ENCODE data around the gene PAM16. TPM values are rescaled to one million over a fixed set of nuclear protein-coding genes. Genes with fewer than 3 reads are reported as not detected.
A peak's percentile ranks its signal among the peaks of the same experiment; 100 is the strongest.
"Not testable (repeated sequence)": the region's sequence is repeated elsewhere in the genome, so short reads cannot be mapped to it uniquely, and the experiment has no call there.

Gene PAM16
- total RNA-seq, 1 donor from 2014 or later: 36.2 TPM

DNA sequence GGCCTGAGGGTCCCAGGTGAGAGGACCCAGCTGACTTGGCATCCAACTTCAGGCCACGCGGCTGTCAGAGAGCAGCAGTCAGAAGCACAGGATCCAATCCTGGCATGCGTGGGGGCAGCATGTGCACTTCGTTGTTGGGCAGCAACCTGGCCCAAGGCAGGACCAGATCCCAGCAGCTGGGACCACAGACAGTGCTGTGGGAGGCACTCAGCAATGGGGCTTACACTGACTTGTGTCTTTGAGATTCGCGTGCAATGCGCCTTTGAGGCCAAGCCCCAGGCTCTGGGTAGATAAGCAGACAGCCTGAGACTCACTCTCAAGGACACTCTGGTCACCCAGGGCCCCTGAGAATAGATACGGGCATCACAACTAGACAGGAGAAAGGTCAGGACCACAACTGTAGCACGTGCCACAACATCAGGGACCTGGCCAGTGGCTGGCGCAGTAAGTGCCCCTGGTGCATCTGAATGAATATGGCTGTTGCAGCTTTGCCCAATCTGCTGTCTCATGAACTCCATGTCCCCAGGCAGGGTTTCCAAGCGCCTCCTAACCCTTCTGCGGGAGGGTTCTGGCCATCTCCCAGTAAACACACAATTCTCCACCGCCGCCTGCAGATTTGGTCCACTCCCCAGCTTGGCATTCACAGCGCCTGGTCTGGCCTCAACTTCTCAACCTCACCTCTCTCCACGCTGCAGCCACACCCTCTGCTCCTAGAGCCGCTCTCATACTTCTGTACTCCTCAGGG, 3.2 kb downstream of the PAM16 start:
- no peak for DNase-seq (ENCODE audit: low read depth, low spot score)
- peaks cover 10% of the 10 kb centered on the region for H3K27me3 Mint-ChIP-seq (ENCODE audit: low read depth)
- H3K27ac Mint-ChIP-seq (ENCODE audit: unreplicated experiment): peak overlapping the region; percentile 51
- TF ChIP-seq, protein P1, sequence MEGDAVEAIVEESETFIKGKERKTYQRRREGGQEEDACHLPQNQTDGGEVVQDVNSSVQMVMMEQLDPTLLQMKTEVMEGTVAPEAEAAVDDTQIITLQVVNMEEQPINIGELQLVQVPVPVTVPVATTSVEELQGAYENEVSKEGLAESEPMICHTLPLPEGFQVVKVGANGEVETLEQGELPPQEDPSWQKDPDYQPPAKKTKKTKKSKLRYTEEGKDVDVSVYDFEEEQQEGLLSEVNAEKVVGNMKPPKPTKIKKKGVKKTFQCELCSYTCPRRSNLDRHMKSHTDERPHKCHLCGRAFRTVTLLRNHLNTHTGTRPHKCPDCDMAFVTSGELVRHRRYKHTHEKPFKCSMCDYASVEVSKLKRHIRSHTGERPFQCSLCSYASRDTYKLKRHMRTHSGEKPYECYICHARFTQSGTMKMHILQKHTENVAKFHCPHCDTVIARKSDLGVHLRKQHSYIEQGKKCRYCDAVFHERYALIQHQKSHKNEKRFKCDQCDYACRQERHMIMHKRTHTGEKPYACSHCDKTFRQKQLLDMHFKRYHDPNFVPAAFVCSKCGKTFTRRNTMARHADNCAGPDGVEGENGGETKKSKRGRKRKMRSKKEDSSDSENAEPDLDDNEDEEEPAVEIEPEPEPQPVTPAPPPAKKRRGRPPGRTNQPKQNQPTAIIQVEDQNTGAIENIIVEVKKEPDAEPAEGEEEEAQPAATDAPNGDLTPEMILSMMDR (conservative IDR thresholded peaks at IDR 0.05): no peak
- no peaks in the 10 kb centered on the region for H3K9me3 Mint-ChIP-seq
- H3K4me1 Mint-ChIP-seq: peaks cover 30% of the 10 kb centered on the region
- peak overlapping the region; percentile 76 for H3K4me3 Mint-ChIP-seq
- H3K36me3 Mint-ChIP-seq (ENCODE audit: low read depth): peaks cover 8% of the 10 kb centered on the region

DNA sequence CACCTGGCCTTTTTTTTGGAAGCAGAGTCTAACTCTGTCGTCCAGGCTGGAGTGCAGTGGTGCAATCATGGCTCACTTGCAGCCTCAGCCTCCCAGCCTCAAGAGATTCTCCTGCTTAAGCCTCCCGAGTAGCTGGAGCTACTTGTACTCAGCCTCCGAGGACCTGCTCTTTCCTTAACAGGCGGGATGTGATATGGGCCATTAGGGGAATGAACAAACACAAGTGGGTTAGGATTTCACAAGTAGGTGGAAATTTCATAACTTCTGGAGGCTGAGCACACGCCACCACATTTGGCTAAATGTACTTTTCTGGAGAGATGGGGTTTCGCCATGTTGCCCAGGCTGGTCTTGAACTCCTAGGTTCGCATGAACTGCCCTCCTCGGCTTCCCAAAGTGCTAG, 4.1 kb downstream of the PAM16 start:
- peak overlapping the region; percentile 55 for H3K4me3 Mint-ChIP-seq
- no peak for DNase-seq (ENCODE audit: low read depth, low spot score)

DNA sequence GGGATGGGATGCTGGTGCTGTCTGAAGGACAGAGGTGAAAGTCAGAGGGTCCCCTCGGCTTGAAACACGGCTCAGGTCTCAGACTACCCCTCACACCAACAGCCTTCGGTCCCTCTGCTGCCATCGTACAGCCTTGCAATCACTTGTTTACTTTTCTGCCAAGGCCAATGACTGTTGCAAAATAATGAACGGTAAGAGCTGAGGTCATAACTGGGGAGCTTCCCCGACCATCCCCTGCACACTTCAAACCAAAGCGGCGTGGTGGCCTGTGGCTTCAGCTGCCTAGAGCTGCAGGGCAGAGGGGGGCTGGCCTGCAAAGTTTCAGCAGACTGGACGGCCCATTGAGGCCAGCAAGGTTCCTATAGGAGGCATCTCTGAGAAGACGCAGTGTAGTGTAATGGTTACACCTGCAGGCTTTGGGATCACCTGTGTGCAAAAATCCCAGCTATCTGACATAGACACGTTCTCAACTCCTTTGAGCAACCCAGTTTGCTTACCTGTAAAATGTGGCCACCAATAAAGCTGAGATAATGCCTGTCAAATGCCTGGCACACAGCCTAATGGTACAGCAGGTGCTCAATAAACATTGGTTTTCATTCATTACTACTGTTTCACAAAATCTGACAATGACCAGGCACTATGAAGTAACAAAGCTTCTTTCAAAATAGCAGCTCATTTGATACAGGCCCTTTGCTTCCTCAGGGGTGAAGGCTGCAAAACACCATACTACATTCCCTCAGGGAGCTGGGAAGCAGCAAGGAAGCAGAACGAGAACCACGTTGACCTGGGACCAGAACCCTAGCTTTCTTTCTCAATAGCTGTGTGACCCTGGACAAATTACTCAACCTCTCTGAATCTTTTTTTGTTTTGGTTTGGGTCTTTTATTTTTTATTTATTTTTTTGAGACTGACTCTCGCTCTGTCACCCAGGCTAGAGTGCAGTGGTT, 5.0 kb downstream of the PAM16 start:
- Mint-ChIP-seq H3K4me1 (peaks cover 22% of the 10 kb centered on the region), H3K9me3 (no peaks in the 10 kb centered on the region), H3K4me3 (peak overlapping the region; percentile 38), H3K27me3 (ENCODE audit: low read depth) (peaks cover 10% of the 10 kb centered on the region), H3K36me3 (ENCODE audit: low read depth) (peaks cover 8% of the 10 kb centered on the region), H3K27ac (ENCODE audit: unreplicated experiment) (no peak overlapping the region)
- TF ChIP-seq, protein P1 (conservative IDR thresholded peaks at IDR 0.05): no peak
- no peak for DNase-seq (ENCODE audit: low read depth, low spot score)

More for the DNA sequence above, 4.1 kb downstream of the PAM16 start:
- no peaks in the 10 kb centered on the region for H3K9me3 Mint-ChIP-seq
- H3K4me1 Mint-ChIP-seq: peaks cover 30% of the 10 kb centered on the region
- H3K27ac Mint-ChIP-seq (ENCODE audit: unreplicated experiment): peak overlapping the region; percentile 89
- H3K27me3 Mint-ChIP-seq (ENCODE audit: low read depth): peaks cover 10% of the 10 kb centered on the region
- TF ChIP-seq, protein P1 (conservative IDR thresholded peaks at IDR 0.05): no peak
- H3K36me3 Mint-ChIP-seq (ENCODE audit: low read depth): peaks cover 8% of the 10 kb centered on the region

DNA sequence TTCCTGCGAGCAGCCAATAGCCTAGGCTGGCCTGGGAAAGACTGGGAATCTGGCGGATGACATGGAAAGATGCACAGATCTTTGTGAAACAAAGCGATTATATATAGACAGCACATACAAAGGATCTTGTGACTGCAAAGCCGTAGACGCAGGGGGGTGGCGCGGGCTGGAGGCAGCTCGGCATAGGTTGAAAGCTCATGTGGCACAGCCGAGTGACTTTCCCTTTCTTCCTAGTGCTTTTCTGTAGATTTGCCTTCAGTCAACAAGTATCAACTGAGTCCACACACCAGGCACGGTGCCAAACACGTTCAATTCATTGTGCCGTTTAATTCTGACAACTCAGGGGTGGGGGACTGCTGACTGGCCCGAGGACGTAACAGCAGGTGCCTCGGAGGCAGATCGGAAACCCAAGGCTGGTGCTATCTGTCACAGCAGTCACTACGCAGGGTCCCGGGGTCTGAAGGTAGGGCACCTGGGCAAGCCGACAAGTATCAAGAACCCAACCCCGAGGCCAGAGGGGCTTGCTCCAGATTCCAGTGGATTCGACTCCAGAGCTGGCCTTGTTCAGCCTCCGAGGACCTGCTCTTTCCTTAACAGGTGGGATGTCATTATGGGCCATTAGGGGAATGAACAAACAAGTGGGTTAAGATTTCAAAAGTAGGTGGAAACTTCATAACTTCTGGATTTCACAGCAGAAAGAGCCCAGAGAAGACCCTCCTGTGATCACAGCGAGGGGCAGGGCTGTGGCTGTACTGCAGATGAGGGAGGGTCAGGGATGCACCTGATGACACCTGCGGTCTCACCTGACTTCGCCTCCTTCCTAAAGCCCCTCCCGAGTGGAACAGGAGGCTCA, 5.9 kb downstream of the PAM16 start:
- TF ChIP-seq, protein P1 (conservative IDR thresholded peaks at IDR 0.05): no peak
- H3K36me3 Mint-ChIP-seq (ENCODE audit: low read depth): peaks cover 8% of the 10 kb centered on the region
- no peaks in the 10 kb centered on the region for H3K9me3 Mint-ChIP-seq
- H3K27ac Mint-ChIP-seq (ENCODE audit: unreplicated experiment): no peak overlapping the region
- H3K4me1 Mint-ChIP-seq: peaks cover 15% of the 10 kb centered on the region
- DNase-seq (ENCODE audit: low read depth, low spot score): no peak
- peak overlapping the region; percentile 83 for H3K4me3 Mint-ChIP-seq
- H3K27me3 Mint-ChIP-seq (ENCODE audit: low read depth): peaks cover 10% of the 10 kb centered on the region

DNA sequence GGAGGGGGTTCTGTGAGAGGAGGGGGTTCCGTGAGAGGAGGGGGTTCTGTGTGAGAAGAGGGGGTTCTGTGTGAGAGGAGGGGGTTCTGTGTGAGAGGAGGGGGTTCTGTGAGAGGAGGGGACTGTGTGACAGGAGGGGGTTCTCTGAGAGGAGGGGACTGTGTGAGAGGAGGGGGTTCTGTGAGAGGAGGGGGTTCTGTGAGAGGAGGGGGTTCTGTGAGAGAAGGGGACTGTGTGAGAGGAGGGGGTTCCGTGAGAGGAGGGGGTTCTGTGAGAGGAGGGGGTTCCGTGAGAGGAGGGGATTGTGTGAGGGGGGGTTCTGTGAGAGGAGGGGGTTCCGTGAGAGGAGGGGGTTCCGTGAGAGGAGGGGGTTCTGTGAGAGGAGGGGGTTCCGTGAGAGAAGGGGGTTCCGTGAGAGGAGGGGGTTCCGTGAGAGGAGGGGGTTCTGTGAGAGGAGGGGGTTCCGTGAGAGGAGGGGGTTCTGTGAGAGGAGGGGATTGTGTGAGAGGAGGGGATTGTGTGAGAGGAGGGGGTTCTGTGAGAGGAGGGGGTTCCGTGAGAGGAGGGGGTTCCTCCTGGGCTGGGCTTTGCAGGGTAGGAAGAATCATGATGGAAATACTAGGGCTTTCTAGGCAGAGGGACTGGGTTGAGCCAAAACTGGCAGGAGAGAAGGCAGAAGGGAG, 6.7 kb downstream of the PAM16 start:
- H3K27ac Mint-ChIP-seq (ENCODE audit: unreplicated experiment); H3K36me3 Mint-ChIP-seq (ENCODE audit: low read depth); H3K27me3 Mint-ChIP-seq (ENCODE audit: low read depth); H3K9me3 Mint-ChIP-seq; DNase-seq (ENCODE audit: low read depth, low spot score): not testable (repeated sequence)
- Mint-ChIP-seq H3K4me1 (peaks cover 15% of the 10 kb centered on the region), H3K4me3 (peak overlapping the region; percentile 83)

Measured in neural crest cell (in vitro differentiated cells).